ENCODE data around the gene NDRG4. TPM values are rescaled to one million over a fixed set of nuclear protein-coding genes. Genes with fewer than 3 reads are reported as not detected.
A peak's percentile ranks its signal among the peaks of the same experiment; 100 is the strongest.

NDRG4 gene
- total RNA-seq, 1 experiment from 2014 or later: 6.7 TPM

- Histone ChIP-seq H3K9me3 (0 out of 2 replicates have a peak, but pooled peaks cover 2% of the 10 kb centered on the region), H3K36me3 (no peaks in the 10 kb centered on the region), H3K4me3 (peak overlapping the region; percentile 41), H3K27me3 (peaks cover 39% of the 10 kb centered on the region)
- DNase-seq: peak; percentile 49
These were observed 36.7 kb upstream of the NDRG4 start for GRCh38 chr16:58462997-58463941.

- 0 out of 2 replicates have a peak, but pooled peaks cover 2% of the 10 kb centered on the region for H3K9me3 ChIP-seq
- H3K36me3 ChIP-seq: no peaks in the 10 kb centered on the region
- peak overlapping the region; percentile 41 for H3K4me3 ChIP-seq
- DNase-seq: peak; percentile 43
- peaks cover 44% of the 10 kb centered on the region for H3K27me3 ChIP-seq
These were observed 35.7 kb upstream of the NDRG4 start for GRCh38 chr16:58464047-58464915.

GRCh38 chr16:58464916-58465731, 34.8 kb upstream of the NDRG4 start:
- H3K36me3 ChIP-seq: no peaks in the 10 kb centered on the region
- peak; percentile 39 for DNase-seq
- no peak overlapping the region; the same call in 1 of the 2 replicates for H3K4me3 ChIP-seq
- H3K27me3 ChIP-seq: peaks cover 45% of the 10 kb centered on the region
- H3K9me3 ChIP-seq: 0 out of 2 replicates have a peak, but pooled peaks cover 2% of the 10 kb centered on the region

GRCh38 chr16:58465817-58466216, 34.1 kb upstream of the NDRG4 start:
- peaks cover 45% of the 10 kb centered on the region for H3K27me3 ChIP-seq

GRCh38 chr16:58466396-58466795, 33.5 kb upstream of the NDRG4 start:
- Histone ChIP-seq H3K9me3 (0 out of 2 replicates have a peak, but pooled peaks cover 2% of the 10 kb centered on the region), H3K36me3 (no peaks in the 10 kb centered on the region), H3K4me3 (no peak overlapping the region), H3K27me3 (peaks cover 45% of the 10 kb centered on the region)
- DNase-seq: no peak

More at GRCh38 chr16:58465817-58466216, 34.1 kb upstream of the NDRG4 start:
- 0 out of 2 replicates have a peak, but pooled peaks cover 2% of the 10 kb centered on the region for H3K9me3 ChIP-seq
- H3K4me3 ChIP-seq: no peak overlapping the region
- no peaks in the 10 kb centered on the region for H3K36me3 ChIP-seq
- DNase-seq: no peak

- Histone ChIP-seq H3K9me3 (0 out of 2 replicates have a peak, but pooled peaks cover 2% of the 10 kb centered on the region), H3K36me3 (no peaks in the 10 kb centered on the region), H3K4me3 (no peak overlapping the region), H3K27me3 (peaks cover 45% of the 10 kb centered on the region)
- no peak for DNase-seq
These were observed 32.0 kb upstream of the NDRG4 start for GRCh38 chr16:58467905-58468304.

GRCh38 chr16:58471209-58471975, 28.6 kb upstream of the NDRG4 start:
- Histone ChIP-seq H3K4me3 (no peak overlapping the region), H3K27me3 (peaks cover 17% of the 10 kb centered on the region), H3K9me3 (0 out of 2 replicates have a peak, but pooled peaks cover 2% of the 10 kb centered on the region), H3K36me3 (no peaks in the 10 kb centered on the region)
- no peak for DNase-seq

- Histone ChIP-seq H3K27me3 (peaks cover 9% of the 10 kb centered on the region; the same call in 1 of the 2 replicates), H3K36me3 (no peaks in the 10 kb centered on the region), H3K4me3 (no peak overlapping the region), H3K9me3 (0 out of 2 replicates have a peak, but pooled peaks cover 2% of the 10 kb centered on the region)
- no peak for DNase-seq
These were observed 27.7 kb upstream of the NDRG4 start for GRCh38 chr16:58472266-58472665.

GRCh38 chr16:58472827-58473226, 27.1 kb upstream of the NDRG4 start:
- no peak for DNase-seq
- no peak overlapping the region for H3K4me3 ChIP-seq
- no peaks in the 10 kb centered on the region for H3K36me3 ChIP-seq
- 0 out of 2 replicates have a peak, but pooled peaks cover 7% of the 10 kb centered on the region for H3K27me3 ChIP-seq
- H3K9me3 ChIP-seq: 0 out of 2 replicates have a peak, but pooled peaks cover 2% of the 10 kb centered on the region

GRCh38 chr16:58474296-58474695, 25.6 kb upstream of the NDRG4 start:
- H3K4me3 ChIP-seq: no peak overlapping the region
- 0 out of 2 replicates have a peak, but pooled peaks cover 2% of the 10 kb centered on the region for H3K27me3 ChIP-seq
- no peak for DNase-seq
- no peaks in the 10 kb centered on the region for H3K36me3 ChIP-seq
- 0 out of 2 replicates have a peak, but pooled peaks cover 2% of the 10 kb centered on the region for H3K9me3 ChIP-seq

GRCh38 chr16:58475091-58475619, 24.8 kb upstream of the NDRG4 start:
- DNase-seq: no peak
- H3K4me3 ChIP-seq: no peak overlapping the region
- no peaks in the 10 kb centered on the region for H3K36me3 ChIP-seq
- 0 out of 2 replicates have a peak, but pooled peaks cover under 1% of the 10 kb centered on the region for H3K27me3 ChIP-seq
- H3K9me3 ChIP-seq: 0 out of 2 replicates have a peak, but pooled peaks cover 2% of the 10 kb centered on the region

GRCh38 chr16:58476791-58477190, 23.2 kb upstream of the NDRG4 start:
- Histone ChIP-seq H3K27me3 (0 out of 2 replicates have a peak, but pooled peaks cover 2% of the 10 kb centered on the region), H3K36me3 (no peaks in the 10 kb centered on the region), H3K9me3 (0 out of 2 replicates have a peak, but pooled peaks cover 2% of the 10 kb centered on the region), H3K4me3 (no peak overlapping the region)
- DNase-seq: no peak

- Histone ChIP-seq H3K27me3 (0 out of 2 replicates have a peak, but pooled peaks cover 2% of the 10 kb centered on the region), H3K9me3 (0 out of 2 replicates have a peak, but pooled peaks cover 2% of the 10 kb centered on the region), H3K36me3 (no peaks in the 10 kb centered on the region), H3K4me3 (no peak overlapping the region)
- no peak for DNase-seq
These were observed 21.5 kb upstream of the NDRG4 start for GRCh38 chr16:58478427-58478826.

GRCh38 chr16:58481226-58481869, 18.6 kb upstream of the NDRG4 start:
- Histone ChIP-seq H3K4me3 (no peak overlapping the region), H3K27me3 (0 out of 2 replicates have a peak, but pooled peaks cover 2% of the 10 kb centered on the region), H3K36me3 (no peaks in the 10 kb centered on the region), H3K9me3 (no peaks in the 10 kb centered on the region)
- no peak for DNase-seq
